Measurements from ENCODE around the gene OR5AP2. TPM values are rescaled to one million over a fixed set of nuclear protein-coding genes. Genes with fewer than 3 reads are reported as not detected.
"Not testable (repeated sequence)": the region's sequence is repeated elsewhere in the genome, so short reads cannot be mapped to it uniquely, and the experiment has no call there.

OR5AP2 gene
- not detected for total RNA-seq
- long read RNA-seq: 0 reads

- DNase-seq: no peak
- intact Hi-C loops (cut with micrococcal nuclease): no loop called here
- ATAC-seq: no peak
Observed at GRCh38 chr11:56642339-56642738, at the start of gene OR5AP2. Gene OR5AP2, minus strand, starts transcription at chr11:56642439. Its CDS starts 0 bp downstream, at chr11:56642439.

DNA sequence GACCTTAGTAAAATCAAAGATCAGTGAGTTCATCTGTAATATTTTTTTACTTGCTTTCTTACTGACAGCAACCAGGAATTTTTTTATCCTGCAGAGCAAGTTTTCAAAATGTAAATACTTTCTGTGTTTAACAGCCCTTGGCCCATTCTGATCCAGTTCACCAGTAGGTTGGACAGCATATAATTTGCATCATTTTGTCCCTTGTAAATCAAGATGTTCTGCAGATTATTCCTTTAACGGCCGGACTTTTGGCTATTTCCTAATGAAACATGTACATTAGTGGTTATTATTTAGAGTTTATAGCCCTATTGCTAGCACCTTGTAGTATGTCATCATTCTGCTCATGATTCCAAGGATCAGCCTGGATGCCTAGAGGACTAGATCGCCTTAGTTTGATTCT, 48.9 kb upstream of the OR5AP2 start:
- intact Hi-C loops (cut with micrococcal nuclease); DNase-seq; ATAC-seq: not testable (repeated sequence)

DNA sequence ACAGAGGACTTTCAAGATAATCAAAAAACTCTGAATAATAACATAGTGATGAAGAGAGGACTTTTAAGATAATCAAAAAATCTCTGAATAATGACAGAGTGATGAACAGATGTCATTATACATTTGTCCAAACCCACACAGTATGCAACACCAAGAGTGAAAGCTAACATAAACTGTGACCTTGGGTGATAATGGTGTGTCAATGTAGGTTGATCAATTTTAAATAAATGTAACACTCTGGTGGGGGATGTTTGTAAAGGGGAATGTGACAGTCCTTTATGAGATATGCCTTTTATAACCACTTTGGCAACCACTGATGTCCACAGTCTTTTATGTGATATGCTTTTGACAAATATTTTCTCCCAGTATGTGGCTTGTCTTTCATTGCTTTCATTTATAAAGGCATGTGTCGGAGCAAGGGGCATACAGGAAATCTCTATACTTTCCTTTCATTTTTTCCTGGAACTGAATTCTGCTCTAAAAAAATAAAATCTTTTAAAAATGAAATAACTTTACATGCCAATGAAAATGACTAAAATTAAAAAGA, 46.4 kb upstream of the OR5AP2 start:
- no peak for ATAC-seq
- intact Hi-C loops (cut with micrococcal nuclease): no loop called here
- no peak for DNase-seq

DNA sequence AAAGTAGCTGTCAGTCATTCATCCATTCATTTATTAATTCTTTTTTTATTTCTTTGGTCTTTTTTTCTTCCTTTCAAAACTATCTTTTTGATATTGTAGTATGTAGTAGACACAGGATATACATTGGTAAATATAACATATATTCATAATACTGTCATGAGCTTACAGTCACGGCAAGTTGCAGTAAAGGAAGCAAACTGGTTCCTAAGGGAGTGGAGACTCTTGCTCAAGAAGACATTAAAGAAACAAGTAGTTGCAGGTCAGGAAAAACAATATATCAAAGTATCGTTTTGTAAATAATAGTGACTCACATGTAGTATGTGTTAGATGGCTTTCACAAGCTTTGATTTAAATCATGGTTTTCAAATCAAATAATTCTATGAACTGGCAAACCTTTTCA, 28.7 kb upstream of the OR5AP2 start:
- intact Hi-C loops (cut with micrococcal nuclease): no loop called here
- DNase-seq: no peak
- no peak for ATAC-seq

DNA sequence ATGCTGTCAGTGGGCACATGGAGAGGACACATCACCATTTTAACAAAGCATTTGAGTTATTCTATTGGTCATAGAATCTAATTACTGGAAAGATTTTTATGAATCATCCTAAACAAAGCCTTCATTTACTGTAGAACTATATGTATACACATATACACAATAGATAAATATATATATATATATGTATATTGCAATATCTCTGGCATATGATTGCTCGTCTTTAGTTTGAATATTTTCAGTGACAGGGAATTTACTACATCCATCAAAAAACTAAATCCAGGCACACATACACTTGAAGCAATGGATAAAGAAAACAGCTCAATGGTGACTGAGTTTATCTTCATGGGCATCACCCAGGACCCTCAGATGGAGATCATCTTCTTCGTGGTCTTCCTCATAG, 21.1 kb upstream of the OR5AP2 start, which contains the start of gene OR5AR1:
OR5AR1 (plus strand) TSS at position 301 of the 400 bp plus-strand sequence; CDS start at position 301, 0 bp downstream.
- DNase-seq (no peak), ATAC-seq (no peak)
- intact Hi-C loops (cut with micrococcal nuclease): no loop called here

- no peak for DNase-seq
- intact Hi-C loops (cut with micrococcal nuclease): no loop called here
- no peak for ATAC-seq
Observed at GRCh38 chr11:56659755-56660154, 17.5 kb upstream of the OR5AP2 start.

DNA sequence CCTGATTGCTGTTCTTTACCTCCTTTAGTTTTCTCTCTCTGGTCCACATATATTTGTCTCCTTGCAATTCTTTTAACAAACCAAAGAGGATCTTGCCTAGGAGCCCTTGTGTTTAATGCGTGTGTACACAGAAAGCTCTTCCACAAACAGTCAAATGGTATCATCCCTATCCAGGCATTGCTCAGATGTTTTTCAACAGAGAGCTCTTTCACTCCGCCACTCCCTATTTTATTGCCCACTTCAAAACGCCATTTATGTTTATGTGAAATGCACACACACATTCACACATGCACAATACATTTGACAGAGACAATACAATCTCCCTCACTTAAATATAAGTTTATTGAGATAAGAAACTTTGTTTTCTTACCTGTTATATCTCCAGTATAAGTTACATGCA, 4.7 kb downstream of the OR5AP2 start:
- ATAC-seq: no peak
- intact Hi-C loops (cut with micrococcal nuclease): no loop called here
- DNase-seq: no peak

DNA sequence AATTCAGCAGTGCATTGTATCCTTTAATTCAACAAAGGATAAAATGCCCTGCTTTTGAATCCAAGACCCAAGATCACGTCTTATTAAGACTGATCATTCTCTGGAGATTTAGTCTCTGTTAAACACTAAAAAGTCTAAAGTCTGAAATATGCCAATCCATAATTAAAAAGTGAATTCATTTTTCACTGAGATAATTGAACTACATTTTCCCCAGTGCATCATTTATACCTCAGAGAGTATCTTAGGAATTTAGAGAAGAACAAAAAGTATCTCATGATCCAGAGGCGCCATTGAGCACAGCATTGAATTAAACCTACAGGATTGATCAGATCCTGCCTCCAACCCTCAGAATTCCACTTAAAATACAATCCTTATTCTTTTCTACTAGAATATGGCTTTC, 5.4 kb downstream of the OR5AP2 start:
- DNase-seq: no peak
- no peak for ATAC-seq
- intact Hi-C loops (cut with micrococcal nuclease): no loop called here

DNA sequence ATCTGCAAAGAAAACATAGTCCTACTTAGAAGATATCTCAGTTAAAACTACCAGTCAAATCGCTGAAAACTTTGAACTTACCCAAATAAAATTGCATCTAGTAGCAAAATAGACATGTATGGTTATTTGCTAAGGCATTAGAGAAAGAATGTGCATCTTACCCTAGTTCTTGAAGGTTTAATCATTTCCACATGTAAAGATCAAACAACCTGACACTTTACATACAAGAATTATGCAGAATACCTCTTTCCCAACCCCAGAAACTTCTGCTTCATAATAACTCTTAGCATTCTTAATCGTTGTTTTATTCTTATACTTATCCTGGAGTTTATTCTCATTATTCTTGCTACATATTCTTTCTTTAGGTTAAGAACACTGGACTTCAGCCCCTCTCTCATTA, 9.9 kb downstream of the OR5AP2 start:
- no peak for DNase-seq
- intact Hi-C loops (cut with micrococcal nuclease): no loop called here
- ATAC-seq: no peak

DNA sequence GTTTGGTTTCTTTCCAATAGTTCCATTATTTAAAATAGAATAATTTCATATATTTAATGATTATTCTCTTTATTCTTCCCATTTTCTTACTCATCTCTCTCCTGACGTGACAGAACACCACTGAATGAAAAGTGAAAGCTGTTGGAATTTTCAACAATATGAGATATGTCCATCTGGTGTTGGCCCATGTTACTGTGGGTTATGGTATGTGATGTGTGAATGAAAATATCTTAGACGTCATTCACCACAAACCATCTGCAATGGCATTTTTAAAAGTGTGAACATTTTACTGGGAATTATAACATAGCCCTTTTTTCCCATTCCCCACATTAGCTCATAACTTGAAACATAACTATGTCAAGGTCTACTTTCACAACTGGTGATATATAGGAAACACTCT, 16.3 kb downstream of the OR5AP2 start:
- intact Hi-C loops (cut with micrococcal nuclease): no loop called here
- no peak for DNase-seq
- ATAC-seq: no peak

GRCh38 chr11:56624661-56625110, 17.6 kb downstream of the OR5AP2 start:
- ATAC-seq (peak; percentile 31), DNase-seq (no peak)
- intact Hi-C loops (cut with micrococcal nuclease): no loop called here

DNA sequence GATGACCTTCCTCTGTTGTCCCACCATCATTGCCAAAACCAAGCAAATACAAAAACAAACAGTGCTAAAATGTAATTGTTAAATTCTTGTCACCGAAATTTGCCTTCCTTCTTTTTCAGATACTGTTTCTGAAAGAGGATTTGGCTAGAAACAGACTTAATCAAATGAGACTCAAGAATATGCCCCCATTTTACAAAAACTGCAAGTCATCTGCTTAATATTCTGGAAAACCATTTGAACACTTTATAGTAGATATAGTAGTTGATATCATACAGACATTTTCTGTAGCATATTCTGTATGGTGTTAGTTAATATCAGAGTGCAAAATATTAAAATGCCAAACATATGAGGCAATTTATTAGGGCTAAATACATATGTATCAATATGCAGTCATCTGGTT, 31.1 kb downstream of the OR5AP2 start:
- ATAC-seq: no peak
- no peak for DNase-seq
- intact Hi-C loops (cut with micrococcal nuclease): no loop called here

DNA sequence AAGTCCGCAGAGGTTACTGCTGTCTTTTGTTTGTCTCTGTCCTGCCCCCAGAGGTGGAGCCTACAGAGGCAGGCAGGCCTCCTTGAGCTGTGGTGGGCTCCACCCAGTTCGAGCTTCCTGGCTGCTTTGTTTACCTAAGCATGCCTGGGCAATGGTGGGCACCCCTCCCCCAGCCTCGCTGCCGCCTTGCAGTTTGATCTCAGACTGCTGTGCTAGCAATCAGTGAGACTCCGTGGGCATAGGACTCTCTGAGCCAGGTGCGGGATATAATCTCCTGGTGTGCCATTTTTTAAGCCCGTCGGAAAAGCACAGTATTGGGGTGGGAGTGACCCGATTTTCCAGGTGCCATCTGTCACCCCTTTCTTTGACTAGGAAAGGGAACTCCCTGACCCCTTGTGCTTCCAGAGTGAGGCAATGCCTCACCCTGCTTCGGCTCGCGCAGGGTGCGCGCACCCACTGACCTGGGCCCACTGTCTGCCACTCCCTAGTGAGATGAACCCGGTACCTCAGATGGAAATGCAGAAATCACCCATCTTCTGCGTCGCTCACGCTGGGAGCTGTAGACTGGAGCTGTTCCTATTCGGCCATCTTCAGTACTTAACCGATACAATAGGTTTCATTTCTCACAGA, 50.0 kb downstream of the OR5AP2 start:
- intact Hi-C loops (cut with micrococcal nuclease); ATAC-seq; DNase-seq: not testable (repeated sequence)

Other genes with a start within 250 kb of the OR5AP2 start
- not detected for gene OR5AL1, start 229.7 kb downstream of the OR5AP2 start, total RNA-seq
- not detected for gene OR5M3, start 169.1 kb downstream of the OR5AP2 start, total RNA-seq
- gene OR5M8, start 151.1 kb downstream of the OR5AP2 start, total RNA-seq: not detected
- gene OR5M11, start 99.2 kb downstream of the OR5AP2 start, total RNA-seq: not detected
- not detected for gene OR5M10, start 64.7 kb downstream of the OR5AP2 start, total RNA-seq
- not detected for gene OR5M1, start 27.6 kb downstream of the OR5AP2 start, total RNA-seq
- gene OR5AR1, start 21.2 kb upstream of the OR5AP2 start, total RNA-seq: not detected
- gene OR9G1, start 56.7 kb upstream of the OR5AP2 start, total RNA-seq: not detected
- gene OR9G4, start 106.3 kb upstream of the OR5AP2 start, total RNA-seq: not detected

Data from left ventricle myocardium superior (tissue), 1 donor.